H9 (cell line): ENCODE results near the gene UNC93A. TPM values are rescaled to one million over a fixed set of nuclear protein-coding genes. Genes with fewer than 3 reads are reported as not detected.
"Not testable (repeated sequence)": the region's sequence is repeated elsewhere in the genome, so short reads cannot be mapped to it uniquely, and the experiment has no call there.

Experiments used
- DNase-seq: peaks from one replicate; pipeline ENCODE4 v3.0.0-alpha.2; 2017
- H2AFZ ChIP-seq: one replicate; pipeline ENCODE4 v1.6.1; 2013; ENCODE audit warnings: mild to moderate bottlenecking, low read length, control low read depth, moderate library complexity
- H2AK5ac ChIP-seq: 2 replicates; pipeline ENCODE4 v1.6.1; 2013; ENCODE audit warnings: low read length, control low read depth, mixed read lengths; ENCODE audit not compliant: insufficient read length
- H2BK120ac ChIP-seq: one replicate; pipeline ENCODE4 v1.6.1; 2013; ENCODE audit warnings: low read depth, mild to moderate bottlenecking, low read length, control low read depth, inconsistent platforms; ENCODE audit not compliant: poor library complexity, severe bottlenecking
- H2BK12ac ChIP-seq: 2 replicates; pipeline ENCODE4 v1.6.1; 2013; ENCODE audit warnings: low read length, control low read depth, mixed read lengths, low read depth; ENCODE audit not compliant: insufficient read length
- H2BK15ac ChIP-seq: 2 replicates; pipeline ENCODE4 v1.6.1; 2013; ENCODE audit warnings: low read depth, low read length, control low read depth
- H2BK20ac ChIP-seq: one replicate; pipeline ENCODE4 v1.6.1; 2013; ENCODE audit warnings: low read depth, mild to moderate bottlenecking, low read length, control low read depth, inconsistent platforms; ENCODE audit not compliant: poor library complexity, severe bottlenecking
- H2BK5ac ChIP-seq: 2 replicates; pipeline ENCODE4 v1.6.1; 2013; ENCODE audit warnings: low read length, control low read depth, mixed read lengths; ENCODE audit not compliant: insufficient read length
- H3K14ac ChIP-seq: 2 replicates; pipeline ENCODE4 v1.6.1; 2013; ENCODE audit warnings: low read length, control low read depth; ENCODE audit not compliant: insufficient read depth
- H3K18ac ChIP-seq: 2 replicates; pipeline ENCODE4 v1.6.1; 2013; ENCODE audit warnings: low read depth, mild to moderate bottlenecking, mixed read lengths, low read length, control low read depth; ENCODE audit not compliant: insufficient read length
- H3K23ac ChIP-seq: 2 replicates; pipeline ENCODE4 v1.6.1; 2013; ENCODE audit warnings: low read length, control low read depth, mixed read lengths, low read depth; ENCODE audit not compliant: insufficient read length
- H3K23me2 ChIP-seq: 2 replicates; pipeline ENCODE4 v1.6.1; 2013; ENCODE audit warnings: low read depth, mild to moderate bottlenecking, mixed read lengths, low read length, control low read depth; ENCODE audit not compliant: insufficient read length, poor library complexity, severe bottlenecking
- H3K27ac ChIP-seq: 2 replicates; pipeline ENCODE4 v1.5.1; 2013; ENCODE audit warnings: low read length, control low read depth, mixed read lengths, low read depth; ENCODE audit not compliant: insufficient read length
- H3K27me3 ChIP-seq: 2 replicates; pipeline ENCODE4 v1.6.1; 2013; ENCODE audit warnings: low read length, control low read depth, inconsistent platforms; ENCODE audit not compliant: insufficient read depth
- H3K4ac ChIP-seq: 2 replicates; pipeline ENCODE4 v1.6.1; 2013; ENCODE audit warnings: low read depth, mild to moderate bottlenecking, control low read depth, inconsistent platforms, low read length, moderate library complexity
- H3K4me1 ChIP-seq: 2 replicates; pipeline ENCODE4 v1.6.1; 2013; ENCODE audit warnings: low read length, control low read depth, inconsistent platforms; ENCODE audit not compliant: insufficient read depth
- H3K4me2 ChIP-seq: 2 replicates; pipeline ENCODE4 v1.6.1; 2013; ENCODE audit warnings: low read length, control low read depth, mixed read lengths; ENCODE audit not compliant: insufficient read length, insufficient read depth
- H3K56ac ChIP-seq: 2 replicates; pipeline ENCODE4 v1.6.1; 2013; ENCODE audit warnings: low read depth, mild to moderate bottlenecking, mixed read lengths, low read length, control low read depth; ENCODE audit not compliant: insufficient read length
- H3K79me1 ChIP-seq: 2 replicates; pipeline ENCODE4 v1.6.1; 2013; ENCODE audit warnings: low read depth, mild to moderate bottlenecking, moderate library complexity, low read length, control low read depth, inconsistent platforms; ENCODE audit not compliant: insufficient read depth, poor library complexity, severe bottlenecking
- H3K79me2 ChIP-seq: 2 replicates; pipeline ENCODE4 v1.6.1; 2013; ENCODE audit warnings: low read length, control low read depth, inconsistent platforms; ENCODE audit not compliant: insufficient read depth
- H3K9ac ChIP-seq: 2 replicates; pipeline ENCODE4 v1.6.1; 2013; ENCODE audit warnings: low read length, control low read depth, mixed read lengths; ENCODE audit not compliant: insufficient read length; ENCODE audit errors: extremely low read depth
- H3K9me3 ChIP-seq: one replicate; pipeline ENCODE4 v1.6.1; 2013; ENCODE audit warnings: low read depth, low read length, inconsistent platforms; ENCODE audit not compliant: control insufficient read depth
- H3T11ph ChIP-seq: one replicate; pipeline ENCODE4 v1.6.1; 2013; ENCODE audit warnings: mild to moderate bottlenecking, low read length, control low read depth, inconsistent platforms
- H4K20me1 ChIP-seq: one replicate; pipeline ENCODE4 v1.6.1; 2013; ENCODE audit not compliant: control insufficient read depth, insufficient read length, insufficient read depth
- H4K5ac ChIP-seq: 2 replicates; pipeline ENCODE4 v1.6.1; 2013; ENCODE audit warnings: low read depth, mild to moderate bottlenecking, mixed read lengths, low read length, control low read depth; ENCODE audit not compliant: insufficient read length
- H4K8ac ChIP-seq: replicated peaks from 2 replicates; pipeline ENCODE4 v1.6.1; 2013; ENCODE audit warnings: low read length, control low read depth, mixed read lengths, low read depth; ENCODE audit not compliant: insufficient read length
- H4K91ac ChIP-seq: 2 replicates; pipeline ENCODE4 v1.6.1; 2013; ENCODE audit warnings: low read depth, mild to moderate bottlenecking, moderate library complexity, mixed read lengths, low read length, control low read depth; ENCODE audit not compliant: insufficient read length
- H3K27ac Mint-ChIP-seq, 3 experiments: 2 replicates in 2 of 3; 3 replicates in 1 of 3; pipeline ENCODE4 v1.8.0; 2020 to 2021; ENCODE audit warnings: mixed read lengths in 3 of 3, mild to moderate bottlenecking in 1 of 3, moderate library complexity in 1 of 3
- H3K27me3 Mint-ChIP-seq: 2 replicates; pipeline ENCODE4 v1.8.0; 2021; ENCODE audit warnings: low read depth, mild to moderate bottlenecking, moderate library complexity, mixed read lengths
- H3K36me3 Mint-ChIP-seq, 3 experiments: 2 replicates in 2 of 3; 3 replicates in 1 of 3; pipeline ENCODE4 v1.8.0; 2020 to 2021; ENCODE audit warnings: low read depth in 3 of 3, mixed read lengths in 3 of 3; ENCODE audit not compliant: insufficient read depth in 1 of 3
- H3K4me1 Mint-ChIP-seq, 2 experiments: 2 replicates each; pipeline ENCODE4 v1.8.0; 2020; ENCODE audit warnings: mixed read lengths in 2 of 2
- H3K4me3 Mint-ChIP-seq, 2 experiments: 2 replicates in 1 of 2; 3 replicates in 1 of 2; pipeline ENCODE4 v1.8.0; 2020 to 2021; ENCODE audit warnings: mild to moderate bottlenecking in 2 of 2, mixed read lengths in 2 of 2, moderate library complexity in 1 of 2
- H3K9me3 Mint-ChIP-seq, 2 experiments: 2 replicates in 1 of 2; 3 replicates in 1 of 2; pipeline ENCODE4 v1.8.0; 2020; ENCODE audit warnings: mild to moderate bottlenecking in 2 of 2, mixed read lengths in 2 of 2, moderate library complexity in 1 of 2
- WGBS: extraction: QIAGEN DNeasy Blood & Tissue Kit; methylation state at CpG from one replicate; pipeline ENCODE4 v1.1.7; 2013; ENCODE audit warnings: missing lambda C conversion rate, low lambda C conversion rate, mixed read lengths; ENCODE audit not compliant: insufficient read length; ENCODE audit errors: extremely low coverage; 5-methylcytosine and 5-hydroxymethylcytosine counted together
- total RNA-seq: library from RNA; stranded (reverse); gene quantifications from 2 replicates; pipeline ENCODE4 v1.2.1, GENCODE V29; 2021
- TF ChIP-seq, protein P1 (sequence below): fragments of 200-600 bp; sonication (generic); conservative IDR thresholded peaks from 3 replicates; pipeline ENCODE4 v1.8.0; 2021; ENCODE audit warnings: antibody characterized with exemption, mild to moderate bottlenecking

UNC93A gene
- total RNA-seq, 1 experiment from 2014 or later = 0.70 TPM

DNA sequence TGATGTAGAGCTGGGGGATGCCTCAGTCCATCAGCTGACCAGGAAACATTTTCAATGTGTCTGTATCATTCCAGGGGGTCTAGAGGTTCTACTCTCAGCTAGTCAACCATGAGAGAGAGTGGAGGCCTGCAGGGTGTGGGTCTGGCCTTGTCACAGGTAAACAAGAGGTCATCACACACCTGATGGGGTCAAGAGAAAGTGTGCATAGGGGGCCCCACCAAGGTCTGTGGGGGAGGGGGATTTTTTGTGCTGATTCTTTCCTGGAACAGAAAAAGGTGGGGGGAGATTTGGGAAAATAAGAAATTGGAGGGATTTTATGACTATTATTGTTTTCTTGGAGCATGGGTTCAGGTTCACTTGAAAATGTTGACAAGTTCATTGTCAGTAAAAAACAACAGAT, 8.9 kb upstream of the UNC93A start:
- Mint-ChIP-seq H3K27me3 (peaks cover 6% of the 10 kb centered on the region), H3K27ac (no peak overlapping the region; a peak in 2 of 7 replicates), H3K36me3 (peaks cover 2 to 10% (median 9%) of the 10 kb centered on the region in 3 experiments; a peak in 5 of 7 replicates), H3K4me3 (no peak overlapping the region), H3K9me3 (peaks cover 4% of the 10 kb centered on the region in 2 experiments), H3K4me1 (peaks cover 64 to 73% of the 10 kb centered on the region in 2 experiments)
- DNase-seq = no peak
- Histone ChIP-seq H3K23me2 (no peaks in the 10 kb centered on the region), H3K79me1 (no peaks in the 10 kb centered on the region), H4K91ac (no peak overlapping the region), H4K8ac (no peak overlapping the region), H3T11ph (no peak overlapping the region), H3K56ac (no peak overlapping the region), H2AFZ (no peak overlapping the region), H3K4me2 (no peak overlapping the region), H2BK12ac (no peak overlapping the region), H3K4me1 (peaks cover 19% of the 10 kb centered on the region; the same call in 1 of the 2 replicates), H4K20me1 (no peaks in the 10 kb centered on the region), H2BK20ac (no peak overlapping the region), H3K18ac (no peak overlapping the region), H3K14ac (no peak overlapping the region), H3K4ac (no peak overlapping the region), H4K5ac (no peak overlapping the region), H3K27ac (no peak overlapping the region), H2AK5ac (no peak overlapping the region), H2BK15ac (no peak overlapping the region), H3K23ac (no peak overlapping the region), H3K79me2 (no peaks in the 10 kb centered on the region), H2BK120ac (no peak overlapping the region), H3K27me3 (no peaks in the 10 kb centered on the region), H3K9ac (no peak overlapping the region), H3K9me3 (no peaks in the 10 kb centered on the region), H2BK5ac (no peak overlapping the region)
- TF ChIP-seq, protein P1, sequence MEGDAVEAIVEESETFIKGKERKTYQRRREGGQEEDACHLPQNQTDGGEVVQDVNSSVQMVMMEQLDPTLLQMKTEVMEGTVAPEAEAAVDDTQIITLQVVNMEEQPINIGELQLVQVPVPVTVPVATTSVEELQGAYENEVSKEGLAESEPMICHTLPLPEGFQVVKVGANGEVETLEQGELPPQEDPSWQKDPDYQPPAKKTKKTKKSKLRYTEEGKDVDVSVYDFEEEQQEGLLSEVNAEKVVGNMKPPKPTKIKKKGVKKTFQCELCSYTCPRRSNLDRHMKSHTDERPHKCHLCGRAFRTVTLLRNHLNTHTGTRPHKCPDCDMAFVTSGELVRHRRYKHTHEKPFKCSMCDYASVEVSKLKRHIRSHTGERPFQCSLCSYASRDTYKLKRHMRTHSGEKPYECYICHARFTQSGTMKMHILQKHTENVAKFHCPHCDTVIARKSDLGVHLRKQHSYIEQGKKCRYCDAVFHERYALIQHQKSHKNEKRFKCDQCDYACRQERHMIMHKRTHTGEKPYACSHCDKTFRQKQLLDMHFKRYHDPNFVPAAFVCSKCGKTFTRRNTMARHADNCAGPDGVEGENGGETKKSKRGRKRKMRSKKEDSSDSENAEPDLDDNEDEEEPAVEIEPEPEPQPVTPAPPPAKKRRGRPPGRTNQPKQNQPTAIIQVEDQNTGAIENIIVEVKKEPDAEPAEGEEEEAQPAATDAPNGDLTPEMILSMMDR = no peak

DNA sequence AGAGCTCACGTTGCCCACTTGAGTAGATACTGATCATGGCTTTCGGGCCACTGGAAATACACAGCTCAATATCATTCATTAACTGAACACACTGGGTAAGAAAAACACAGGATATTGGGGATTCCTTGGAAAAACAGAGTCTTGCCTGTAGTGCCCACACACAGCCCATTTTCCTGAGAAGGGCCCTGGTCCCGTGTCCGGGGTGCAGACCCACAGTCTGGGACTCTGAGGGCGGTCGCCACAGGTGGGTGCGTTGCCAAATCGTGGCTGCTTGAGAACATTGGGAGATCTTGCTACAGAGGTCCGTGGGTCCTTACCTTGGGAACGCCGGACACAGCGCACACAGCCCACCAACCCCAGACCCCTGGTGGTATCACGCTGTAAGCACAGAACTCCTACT, 6.5 kb upstream of the UNC93A start:
- not testable (repeated sequence) for H3T11ph ChIP-seq, H3K79me1 ChIP-seq, H3K27me3 ChIP-seq, H3K23me2 ChIP-seq, H2BK120ac ChIP-seq, H2BK12ac ChIP-seq, H4K91ac ChIP-seq, H3K27ac Mint-ChIP-seq, H3K27ac ChIP-seq, H3K23ac ChIP-seq, H3K9ac ChIP-seq, H4K20me1 ChIP-seq, H3K9me3 ChIP-seq, H3K18ac ChIP-seq, H4K5ac ChIP-seq, H3K9me3 Mint-ChIP-seq, DNase-seq, H4K8ac ChIP-seq, H3K4me3 Mint-ChIP-seq, H3K4me2 ChIP-seq, H2AK5ac ChIP-seq, H3K56ac ChIP-seq, H3K4ac ChIP-seq, H3K14ac ChIP-seq, H2BK20ac ChIP-seq, H3K79me2 ChIP-seq, H2BK5ac ChIP-seq, H2AFZ ChIP-seq, H3K36me3 Mint-ChIP-seq, H2BK15ac ChIP-seq, H3K27me3 Mint-ChIP-seq
- WGBS = no CpG with 5 or more reads among the region's 13 CpGs
- peaks cover 54 to 64% of the 10 kb centered on the region in 2 experiments for H3K4me1 Mint-ChIP-seq
- peaks cover 18% of the 10 kb centered on the region; the same call in 1 of the 2 replicates for H3K4me1 ChIP-seq
